ENCODE data around the gene CHERP.
"Not testable (repeated sequence)": the region's sequence is repeated elsewhere in the genome, so short reads cannot be mapped to it uniquely, and the experiment has no call there.

Gene CHERP

DNA sequence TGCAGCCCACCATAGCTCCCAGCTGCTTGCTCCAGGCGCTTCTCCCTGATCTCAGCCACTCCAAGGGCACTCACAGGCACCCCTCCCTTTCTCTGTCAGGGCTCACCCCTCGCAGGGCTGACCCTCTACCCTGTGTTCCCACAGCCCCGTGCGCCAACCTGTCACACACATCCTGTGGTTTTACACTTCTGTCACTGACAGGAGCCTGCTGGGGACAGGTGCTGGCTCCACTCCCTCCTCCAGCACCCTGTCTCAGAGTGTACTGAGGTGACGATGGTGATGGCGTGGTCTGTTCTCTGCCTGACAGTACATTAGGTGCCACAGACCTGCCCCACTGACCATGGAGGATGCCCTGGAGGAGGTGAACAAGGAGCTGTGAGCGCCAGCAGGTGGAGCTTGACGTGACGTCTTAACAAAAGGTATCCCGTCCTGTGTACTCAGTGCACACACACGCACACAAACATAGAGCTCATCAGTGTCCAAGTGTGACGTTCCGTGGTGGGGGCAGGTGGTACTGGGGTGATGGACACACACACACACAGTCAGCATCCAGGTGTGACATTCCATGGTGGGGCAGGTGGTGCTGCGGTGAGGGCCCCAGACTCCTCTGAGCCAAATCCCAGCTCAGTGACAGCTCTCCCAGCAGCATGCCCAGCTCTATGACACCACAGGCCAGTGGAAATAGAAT, 25.2 kb downstream of the CHERP start:
- peaks cover 36% of the 10 kb centered on the region for H3K36me3 ChIP-seq (ENCODE audit: control insufficient read depth, insufficient read depth, low read length)
- DNase-seq (ENCODE audit: extremely low read depth, insufficient read length), result no peak
- H3K27me3 ChIP-seq (replicated peaks; ENCODE audit: control insufficient read depth, insufficient read depth, low read length), result no peaks in the 10 kb centered on the region
- no peak for TF ChIP-seq CTCF (IDR thresholded peaks at IDR 0.05; ENCODE audit: insufficient read depth, low read length, poor library complexity, severe bottlenecking)
- no peak overlapping the region for H3K4me3 ChIP-seq (replicated peaks; ENCODE audit: low read depth, low read length)

DNA sequence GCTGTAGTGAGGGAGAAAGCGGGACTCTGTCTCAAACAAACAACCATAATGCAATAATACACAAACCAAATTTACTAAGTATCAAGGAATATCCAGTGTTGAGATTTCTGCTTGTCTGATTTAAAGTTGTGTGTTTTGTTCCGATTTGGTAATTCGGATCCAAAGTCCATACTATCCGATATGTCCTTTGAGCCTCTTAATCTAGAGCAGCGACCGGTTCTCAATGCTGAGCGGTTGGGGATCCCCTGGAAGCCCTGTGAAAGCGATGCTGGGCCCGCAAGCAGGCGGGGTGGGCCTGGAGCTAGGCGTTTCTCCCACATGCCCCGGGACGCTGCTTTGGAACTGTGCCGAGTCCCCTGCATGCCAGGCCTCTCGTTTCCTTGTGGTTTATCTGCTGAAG, 25.9 kb downstream of the CHERP start:
- DNase-seq (ENCODE audit: extremely low read depth, insufficient read length), result no peak
- Histone ChIP-seq H3K36me3 (ENCODE audit: control insufficient read depth, insufficient read depth, low read length) (peaks cover 32% of the 10 kb centered on the region), H3K27me3 (replicated peaks; ENCODE audit: control insufficient read depth, insufficient read depth, low read length) (no peaks in the 10 kb centered on the region), H3K4me3 (replicated peaks; ENCODE audit: low read depth, low read length) (no peak overlapping the region)
- TF ChIP-seq CTCF (IDR thresholded peaks at IDR 0.05; ENCODE audit: insufficient read depth, low read length, poor library complexity, severe bottlenecking), result no peak

GRCh38 chr19:16514383-16515019, 27.7 kb downstream of the CHERP start:
- H3K36me3 ChIP-seq (ENCODE audit: control insufficient read depth, insufficient read depth, low read length), result peaks cover 22% of the 10 kb centered on the region
- H3K27me3 ChIP-seq (replicated peaks; ENCODE audit: control insufficient read depth, insufficient read depth, low read length), result no peaks in the 10 kb centered on the region
- DNase-seq (ENCODE audit: extremely low read depth, insufficient read length), result no peak
- H3K4me3 ChIP-seq (replicated peaks; ENCODE audit: low read depth, low read length), result no peak overlapping the region
- no peak for TF ChIP-seq CTCF (IDR thresholded peaks at IDR 0.05; ENCODE audit: insufficient read depth, low read length, poor library complexity, severe bottlenecking)

DNA sequence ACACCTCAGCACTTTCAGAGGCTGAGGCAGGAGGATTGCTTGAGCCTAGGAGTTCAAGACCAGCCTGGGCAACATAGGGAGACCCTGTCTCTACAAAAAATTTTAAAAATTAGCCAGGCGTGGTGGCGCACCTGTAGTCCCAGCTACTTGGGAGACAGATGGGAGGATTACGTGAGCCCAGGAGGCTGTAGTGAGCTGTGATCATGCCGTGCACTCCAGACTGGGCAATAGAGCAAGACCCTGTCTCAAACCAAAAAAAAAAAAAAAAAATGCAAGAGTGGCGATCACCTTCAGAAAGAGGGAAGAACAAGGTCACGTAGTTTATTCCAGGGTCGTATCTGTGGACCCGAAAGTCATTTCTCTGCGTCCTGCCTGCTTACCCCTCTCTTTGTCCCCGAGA, 29.6 kb downstream of the CHERP start:
- not testable (repeated sequence) for H3K27me3 ChIP-seq (replicated peaks; ENCODE audit: control insufficient read depth, insufficient read depth, low read length); DNase-seq (ENCODE audit: extremely low read depth, insufficient read length); H3K4me3 ChIP-seq (replicated peaks; ENCODE audit: low read depth, low read length)
- H3K36me3 ChIP-seq (ENCODE audit: control insufficient read depth, insufficient read depth, low read length), result peaks cover 15% of the 10 kb centered on the region

- peaks cover 4% of the 10 kb centered on the region; the same call in 1 of the 2 replicates for H3K36me3 ChIP-seq (ENCODE audit: control insufficient read depth, insufficient read depth, low read length)
These were observed 32.8 kb downstream of the CHERP start for GRCh38 chr19:16509141-16510061.

More at GRCh38 chr19:16509141-16510061, 32.8 kb downstream of the CHERP start:
- no peaks in the 10 kb centered on the region for H3K27me3 ChIP-seq (replicated peaks; ENCODE audit: control insufficient read depth, insufficient read depth, low read length)
- no peak overlapping the region for H3K4me3 ChIP-seq (replicated peaks; ENCODE audit: low read depth, low read length)
- no peak for DNase-seq (ENCODE audit: extremely low read depth, insufficient read length)
- no peak for TF ChIP-seq CTCF (IDR thresholded peaks at IDR 0.05; ENCODE audit: insufficient read depth, low read length, poor library complexity, severe bottlenecking)
